Caco-2 (cell line): ENCODE data around the gene RAD18. TPM values are rescaled to one million over a fixed set of nuclear protein-coding genes. Genes with fewer than 3 reads are reported as not detected.

Source experiments
- BruUV-seq: library from RNA; stranded (reverse); fragments of 400-500 nt; replicated peaks from 2 replicates; lab custom pipeline; 2021; lab: Mats Ljungman, UMichigan
- CTCF ChIA-PET: fragments of 300-600 bp; sonication (Branson Sonifier 250); formaldehyde crosslinking; loops from one replicate; lab custom pipeline; 2022; ENCODE audit warnings: antibody characterized with exemption; lab: Charles Lee
- POLR2A ChIA-PET: fragments of 300-600 bp; sonication (Branson Sonifier 250); formaldehyde crosslinking; loops from one replicate; lab custom pipeline; 2022; ENCODE audit warnings: antibody characterized with exemption; lab: Charles Lee
- DNase-seq, 2 experiments: peaks; one replicate each; pipeline versions ENCODE4 v3.0.0 to v3.0.0-alpha.2; 2020 to 2022
- H3K27me3 ChIP-seq: replicated peaks from 2 replicates; pipeline ENCODE4 v1.6.0; 2011; ENCODE audit warnings: low read length; ENCODE audit not compliant: control insufficient read depth, insufficient read depth
- H3K36me3 ChIP-seq: 2 replicates; pipeline ENCODE4 v1.5.1; 2011; ENCODE audit warnings: low read length; ENCODE audit not compliant: control insufficient read depth, insufficient read depth
- H3K4me1 ChIP-seq: fragments of 250-450 bp; sonication (Bioruptor Pico); 2 replicates; pipeline ENCODE4 v1.5.1; 2020; ENCODE audit warnings: mild to moderate bottlenecking
- H3K4me3 ChIP-seq: 2 replicates; pipeline ENCODE4 v1.5.1; 2011; ENCODE audit warnings: low read depth, mild to moderate bottlenecking, control low read depth, low read length
- H3K9me3 ChIP-seq: fragments of 250-450 bp; sonication (Bioruptor Pico); 2 replicates; pipeline ENCODE4 v1.5.1; 2020; ENCODE audit warnings: mild to moderate bottlenecking, moderate library complexity
- H3K27ac Mint-ChIP-seq: one replicate; pipeline ENCODE4 v1.8.0; 2022; ENCODE audit warnings: mixed read lengths; ENCODE audit not compliant: unreplicated experiment
- H3K27me3 Mint-ChIP-seq: one replicate; pipeline ENCODE4 v1.8.0; 2022; ENCODE audit warnings: mixed read lengths; ENCODE audit not compliant: insufficient read depth, unreplicated experiment
- H3K36me3 Mint-ChIP-seq: one replicate; pipeline ENCODE4 v1.8.0; 2022; ENCODE audit warnings: mild to moderate bottlenecking, mixed read lengths; ENCODE audit not compliant: insufficient read depth, unreplicated experiment
- H3K4me1 Mint-ChIP-seq: one replicate; pipeline ENCODE4 v1.8.0; 2022; ENCODE audit warnings: low read depth, mixed read lengths; ENCODE audit not compliant: unreplicated experiment
- H3K4me3 Mint-ChIP-seq: one replicate; pipeline ENCODE4 v1.8.0; 2022; ENCODE audit warnings: mild to moderate bottlenecking, moderate library complexity, mixed read lengths; ENCODE audit not compliant: unreplicated experiment
- H3K9me3 Mint-ChIP-seq: one replicate; pipeline ENCODE4 v1.8.0; 2022; ENCODE audit warnings: mixed read lengths; ENCODE audit not compliant: unreplicated experiment
- intact Hi-C: fragments of 100-400 bp; cut with micrococcal nuclease; formaldehyde crosslinking; loops from one replicate; pipeline ENCODE4 v1.10.0; 2022; ENCODE audit not compliant: unreplicated experiment
- total RNA-seq: library from RNA; stranded (reverse); gene quantifications from 2 replicates; pipeline ENCODE4 v1.2.3, GENCODE V29; 2022
- TF ChIP-seq, protein P1 (sequence below), 2 experiments: fragments of 200-600 bp in 1 of 2; IDR thresholded peaks; 1 replicate in 1 of 2; 2 replicates in 1 of 2; pipeline versions ENCODE4 v1.5.1 to v1.8.0; 2011 to 2022; ENCODE audit warnings: antibody characterized with exemption in 1 of 2, control low read depth in 1 of 2, inconsistent platforms in 1 of 2, low read depth in 1 of 2, low read length in 1 of 2, mild to moderate bottlenecking in 1 of 2, moderate library complexity in 1 of 2; ENCODE audit not compliant: insufficient read depth in 1 of 2, severe bottlenecking in 1 of 2, unreplicated experiment in 1 of 2

The RAD18 gene
- total RNA-seq, 1 experiment from 2014 or later: 19.3 TPM

- intact Hi-C loops: no loop called here
- CTCF ChIA-PET: no interaction called here
Observed at GRCh38 chr3:8954938-8955763, 8.1 kb downstream of the RAD18 start.

GRCh38 chr3:8953313-8953712 is 10.0 kb downstream of the RAD18 start:
- H3K4me1 ChIP-seq: no peaks in the 10 kb centered on the region
- Mint-ChIP-seq H3K27ac (no peak overlapping the region), H3K4me1 (peaks cover 4% of the 10 kb centered on the region), H3K9me3 (no peaks in the 10 kb centered on the region), H3K4me3 (no peak overlapping the region), H3K27me3 (no peaks in the 10 kb centered on the region), H3K36me3 (no peaks in the 10 kb centered on the region)
- H3K27me3 ChIP-seq: no peaks in the 10 kb centered on the region
- POLR2A ChIA-PET: no interaction called here
- intact Hi-C loops: no loop called here
- CTCF ChIA-PET: no interaction called here
- no peak for DNase-seq
- BruUV-seq: no TSS peak
- TF ChIP-seq, protein P1, sequence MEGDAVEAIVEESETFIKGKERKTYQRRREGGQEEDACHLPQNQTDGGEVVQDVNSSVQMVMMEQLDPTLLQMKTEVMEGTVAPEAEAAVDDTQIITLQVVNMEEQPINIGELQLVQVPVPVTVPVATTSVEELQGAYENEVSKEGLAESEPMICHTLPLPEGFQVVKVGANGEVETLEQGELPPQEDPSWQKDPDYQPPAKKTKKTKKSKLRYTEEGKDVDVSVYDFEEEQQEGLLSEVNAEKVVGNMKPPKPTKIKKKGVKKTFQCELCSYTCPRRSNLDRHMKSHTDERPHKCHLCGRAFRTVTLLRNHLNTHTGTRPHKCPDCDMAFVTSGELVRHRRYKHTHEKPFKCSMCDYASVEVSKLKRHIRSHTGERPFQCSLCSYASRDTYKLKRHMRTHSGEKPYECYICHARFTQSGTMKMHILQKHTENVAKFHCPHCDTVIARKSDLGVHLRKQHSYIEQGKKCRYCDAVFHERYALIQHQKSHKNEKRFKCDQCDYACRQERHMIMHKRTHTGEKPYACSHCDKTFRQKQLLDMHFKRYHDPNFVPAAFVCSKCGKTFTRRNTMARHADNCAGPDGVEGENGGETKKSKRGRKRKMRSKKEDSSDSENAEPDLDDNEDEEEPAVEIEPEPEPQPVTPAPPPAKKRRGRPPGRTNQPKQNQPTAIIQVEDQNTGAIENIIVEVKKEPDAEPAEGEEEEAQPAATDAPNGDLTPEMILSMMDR (IDR thresholded peaks at IDR 0.05; ENCODE audit: insufficient read depth in 1 of 2, low read depth in 1 of 2, low read length in 1 of 2, severe bottlenecking in 1 of 2, unreplicated experiment in 1 of 2): no peak
- H3K36me3 ChIP-seq: no peaks in the 10 kb centered on the region
- no peaks in the 10 kb centered on the region; the same call in 1 of the 2 replicates for H3K9me3 ChIP-seq
- no peak overlapping the region for H3K4me3 ChIP-seq

More at GRCh38 chr3:8954938-8955763, 8.1 kb downstream of the RAD18 start:
- DNase-seq: no peak
- Mint-ChIP-seq H3K4me1 (peaks cover 4% of the 10 kb centered on the region), H3K36me3 (peaks cover 9% of the 10 kb centered on the region), H3K4me3 (no peak overlapping the region), H3K27ac (no peak overlapping the region), H3K9me3 (no peaks in the 10 kb centered on the region), H3K27me3 (no peaks in the 10 kb centered on the region)
- Histone ChIP-seq H3K4me1 (no peaks in the 10 kb centered on the region), H3K4me3 (no peak overlapping the region), H3K9me3 (no peaks in the 10 kb centered on the region; the same call in 1 of the 2 replicates), H3K27me3 (no peaks in the 10 kb centered on the region), H3K36me3 (no peaks in the 10 kb centered on the region)
- POLR2A ChIA-PET: no interaction called here
- no TSS peak for BruUV-seq
- TF ChIP-seq, protein P1 (IDR thresholded peaks at IDR 0.05; ENCODE audit: insufficient read depth in 1 of 2, low read depth in 1 of 2, low read length in 1 of 2, severe bottlenecking in 1 of 2, unreplicated experiment in 1 of 2): no peak

DNA sequence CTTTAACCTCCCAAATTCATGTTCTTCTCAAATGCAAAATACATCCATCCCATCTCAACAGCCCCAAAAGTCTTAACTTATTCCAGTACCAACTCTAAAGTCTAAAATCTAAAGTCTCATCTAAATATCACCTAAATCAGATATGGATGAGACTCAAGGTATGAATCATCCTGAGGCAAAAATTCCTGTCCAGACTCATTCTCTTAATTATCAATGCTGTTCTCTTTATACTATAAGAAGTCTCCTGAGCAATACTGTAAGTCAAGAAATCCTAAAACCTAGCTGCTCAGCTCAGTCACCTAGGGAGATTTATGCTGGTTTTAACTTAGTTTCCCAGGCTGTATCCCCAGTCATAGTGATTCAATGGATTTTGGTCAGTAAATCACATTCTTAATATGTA is 11.1 kb downstream of the RAD18 start:
- H3K9me3 ChIP-seq: no peaks in the 10 kb centered on the region; the same call in 1 of the 2 replicates
- H3K27ac Mint-ChIP-seq: no peak overlapping the region
- H3K4me3 Mint-ChIP-seq: no peak overlapping the region

More for the DNA sequence above, 11.1 kb downstream of the RAD18 start:
- H3K36me3 ChIP-seq: no peaks in the 10 kb centered on the region
- H3K4me1 ChIP-seq: no peaks in the 10 kb centered on the region
- Mint-ChIP-seq H3K4me1 (peaks cover 4% of the 10 kb centered on the region), H3K27me3 (no peaks in the 10 kb centered on the region), H3K36me3 (no peaks in the 10 kb centered on the region), H3K9me3 (no peaks in the 10 kb centered on the region)
- TF ChIP-seq, protein P1 (IDR thresholded peaks at IDR 0.05; ENCODE audit: insufficient read depth in 1 of 2, low read depth in 1 of 2, low read length in 1 of 2, severe bottlenecking in 1 of 2, unreplicated experiment in 1 of 2): no peak
- no TSS peak for BruUV-seq
- no peaks in the 10 kb centered on the region for H3K27me3 ChIP-seq
- no peak for DNase-seq
- ChIA-PET CTCF (no interaction called here), POLR2A (no interaction called here)
- H3K4me3 ChIP-seq: no peak overlapping the region
- intact Hi-C loops: no loop called here
